Stimulated activated CD8-positive, alpha-beta memory T cell treated with anti-CD3 and anti-CD28 coated beads, Interleukin-15, amount 100 ng/mL, for 4 hours (primary cell): ENCODE measurements around the gene DDX39B.

ENCODE experiments used
- DNase-seq, 2 donors: peaks; one replicate each; pipeline ENCODE4 v3.0.0-alpha.2; 2020; ENCODE audit warnings: low read depth in 2 of 2

The DDX39B gene

GRCh38 chr6:31548544-31548873 is 6.7 kb upstream of the DDX39B start:
- DNase-seq, result no peak

- no peak for DNase-seq
Measured at GRCh38 chr6:31547727-31548543, 6.1 kb upstream of the DDX39B start.

- DNase-seq, result peak; percentile 80 to 88
Measured at GRCh38 chr6:31546958-31547726, 5.3 kb upstream of the DDX39B start, which contains the start of gene NFKBIL1. Gene NFKBIL1, plus strand, starts transcription at chr6:31547608. Its CDS starts 87 bp downstream, at chr6:31547695.

- peak; percentile 67 to 74 for DNase-seq
Measured at GRCh38 chr6:31546339-31546957, 4.6 kb upstream of the DDX39B start, which contains the start of gene ATP6V1G2. Gene ATP6V1G2, minus strand, starts transcription at chr6:31546608. Its CDS starts 49 bp downstream, at chr6:31546559.

DNA sequence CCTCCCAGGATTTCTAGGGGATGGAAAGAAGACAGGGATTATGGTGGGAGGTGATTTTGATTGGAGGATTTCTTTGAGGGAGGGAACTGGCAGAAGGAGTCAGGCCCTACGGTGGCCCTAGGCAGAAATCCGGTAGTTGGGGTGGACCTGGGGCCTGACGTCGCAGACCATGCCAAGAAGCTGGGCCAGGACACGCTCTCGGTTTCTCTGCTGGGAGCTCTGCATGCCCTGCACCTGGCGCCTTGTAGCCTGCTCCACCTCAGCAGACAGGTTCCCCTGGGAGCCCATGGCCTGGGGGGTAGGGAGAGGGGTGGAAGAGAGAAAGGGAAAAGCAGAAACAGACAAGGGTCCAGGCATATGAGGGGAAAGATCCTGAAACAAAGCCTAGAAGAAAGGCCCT is 3.5 kb upstream of the DDX39B start:
- no peak for DNase-seq

- DNase-seq, result no peak
Measured at GRCh38 chr6:31544676-31545075, 2.9 kb upstream of the DDX39B start.

DNA sequence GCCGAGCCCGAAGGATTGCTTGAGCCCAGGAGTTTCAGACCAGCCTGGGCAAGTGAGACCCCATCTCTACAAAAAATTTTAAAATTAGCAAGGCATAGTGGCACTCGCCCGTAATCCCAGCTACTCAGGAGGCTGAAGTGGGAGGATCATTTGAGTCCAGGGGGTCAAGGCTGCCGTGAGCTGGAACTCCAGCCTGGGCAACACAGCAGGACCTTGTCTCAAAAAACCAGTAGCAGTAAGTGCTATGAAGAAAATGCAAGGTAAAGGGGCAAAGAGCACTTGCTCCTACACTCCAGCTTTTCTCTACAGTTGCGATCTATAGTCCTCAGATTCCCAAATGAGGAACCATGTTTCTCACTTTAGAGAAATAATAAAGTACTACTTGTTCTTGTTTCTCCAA is 1.8 kb upstream of the DDX39B start:
- DNase-seq, result no peak

DNA sequence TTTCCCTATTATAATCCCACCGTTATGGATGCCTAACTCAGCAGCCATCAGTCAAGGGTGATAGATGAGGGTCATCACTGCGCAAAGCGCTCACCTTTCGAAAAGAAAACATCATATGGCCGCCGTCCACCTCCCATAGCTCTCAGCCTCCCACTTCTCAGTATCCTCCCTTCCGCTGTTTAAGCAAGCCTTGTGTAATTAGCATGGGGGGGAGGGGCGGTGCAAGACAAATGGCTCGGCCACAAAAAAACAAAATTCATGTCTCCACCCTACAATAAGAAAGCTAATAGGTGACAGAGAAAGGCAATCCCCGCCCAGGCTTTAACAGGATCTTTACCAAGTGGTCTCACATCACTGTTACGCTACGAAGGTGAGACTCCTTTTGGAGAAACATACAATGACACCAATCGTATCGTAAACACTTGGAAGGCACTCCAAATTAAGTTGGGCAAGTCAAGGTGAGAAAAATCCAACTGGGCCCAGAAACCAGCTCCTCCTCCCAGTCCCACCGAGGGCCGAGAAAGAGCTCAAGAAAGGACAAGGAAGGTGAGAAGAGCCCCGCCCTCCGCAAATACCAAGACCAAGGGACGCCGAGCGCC is 645 bp downstream of the DDX39B start:
- peak in 1 of 2 donors; percentile 37 for DNase-seq

- no peak for DNase-seq
Measured at GRCh38 chr6:31540640-31541039, 1.2 kb downstream of the DDX39B start.

DNA sequence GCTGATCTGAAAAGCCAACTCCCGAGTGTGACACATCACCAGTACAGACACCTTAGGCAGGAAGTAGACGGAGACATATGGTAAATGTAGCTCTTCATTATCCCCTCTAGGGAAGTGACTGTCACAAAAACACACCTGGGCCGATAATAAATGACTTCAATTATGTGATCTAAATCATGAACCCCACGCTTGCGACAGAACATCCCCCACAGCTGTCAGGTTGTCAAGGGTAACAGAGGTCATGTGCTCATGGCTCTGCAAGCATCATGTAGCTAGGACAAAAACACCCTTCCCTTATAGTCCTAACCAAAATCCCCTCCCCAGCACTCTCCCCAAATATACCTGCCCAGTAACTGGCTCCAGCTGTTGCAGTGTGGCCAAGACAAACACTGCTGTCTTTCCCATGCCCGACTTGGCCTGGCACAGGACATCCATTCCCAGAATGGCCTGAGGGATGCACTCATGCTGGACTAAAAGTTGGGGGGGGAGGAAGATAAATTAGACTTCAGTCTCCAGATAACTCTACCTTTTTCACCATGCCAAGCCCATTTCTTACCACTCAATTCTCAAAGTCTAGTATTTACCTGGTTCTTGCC is 2.9 kb downstream of the DDX39B start:
- no peak for DNase-seq

DNA sequence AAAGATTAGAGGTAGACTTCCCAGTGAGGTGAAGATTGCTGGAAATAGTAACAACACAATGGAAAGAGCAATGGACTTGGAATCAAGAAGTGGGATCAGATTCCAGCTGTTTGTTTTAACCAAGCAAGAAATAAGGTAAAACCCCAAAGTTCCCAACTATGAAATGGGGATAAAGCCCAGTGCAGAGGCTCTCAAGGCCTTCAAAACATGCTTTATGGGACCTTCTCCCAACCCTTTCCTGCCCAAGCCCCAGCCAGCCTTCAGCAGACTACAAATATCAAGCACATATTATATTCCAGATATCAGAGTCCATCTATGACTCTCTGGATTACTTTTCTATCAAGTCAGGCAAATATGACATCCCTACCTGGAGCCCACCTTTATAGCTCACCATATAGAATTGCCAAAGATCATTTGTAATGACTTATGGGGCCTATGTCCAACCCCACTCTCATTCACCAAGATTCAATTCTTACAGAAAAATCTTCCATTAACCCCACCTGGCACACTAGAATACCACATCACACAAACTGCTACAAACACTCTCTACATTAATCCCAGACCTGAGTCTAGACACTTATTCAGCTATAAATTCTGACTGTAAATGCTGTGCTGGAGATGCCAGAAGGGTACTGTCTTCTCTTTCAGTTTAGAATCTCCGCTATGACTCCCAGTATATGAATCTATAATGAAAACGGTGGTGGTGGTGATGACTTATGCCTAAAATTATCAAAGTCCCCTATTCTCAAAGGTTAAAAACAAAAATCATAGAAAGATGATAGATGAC is 6.1 kb downstream of the DDX39B start:
- no peak for DNase-seq

GRCh38 chr6:31534521-31535040 is 7.2 kb downstream of the DDX39B start:
- no peak for DNase-seq

DNA sequence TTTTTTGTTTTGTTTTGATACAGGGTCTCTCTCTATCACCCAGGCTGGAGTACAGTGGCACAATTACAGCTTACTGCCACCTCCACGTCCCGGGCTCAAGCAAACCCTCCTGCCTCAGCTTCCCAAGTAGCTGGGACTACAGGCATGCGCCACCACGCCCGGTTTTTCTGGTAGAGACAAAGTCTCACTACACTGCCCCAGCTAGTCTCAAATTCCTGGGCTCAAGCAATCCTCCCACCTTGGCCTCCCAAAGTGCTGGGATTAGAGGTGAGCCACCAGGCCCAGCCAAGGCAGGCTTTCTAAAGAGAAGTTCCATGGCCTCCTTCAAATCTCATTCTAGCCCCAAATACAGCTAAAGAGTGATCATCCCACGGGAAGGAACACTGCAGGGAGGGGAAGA is 7.8 kb downstream of the DDX39B start:
- no peak for DNase-seq

GRCh38 chr6:31533455-31533841 is 8.4 kb downstream of the DDX39B start:
- no peak for DNase-seq

- DNase-seq, result no peak
Measured at GRCh38 chr6:31532644-31533454, 9.0 kb downstream of the DDX39B start.

GRCh38 chr6:31531771-31532643 is 9.8 kb downstream of the DDX39B start:
- DNase-seq, result no peak

- DNase-seq, result no peak
Measured at GRCh38 chr6:31531162-31531561, 10.6 kb downstream of the DDX39B start.

GRCh38 chr6:31530659-31531058 is 11.1 kb downstream of the DDX39B start:
- DNase-seq, result no peak
